Liver (tissue), 9 donors: ENCODE results near the gene PGC. TPM values are rescaled to one million over a fixed set of nuclear protein-coding genes. Genes with fewer than 3 reads are reported as not detected.

ENCODE experiments used
- DNase-seq: peaks from one replicate; pipeline ENCODE4 v3.0.0-alpha.2; 2017; ENCODE audit warnings: low spot score
- H3K27ac ChIP-seq, 2 donors: one replicate each; pipeline ENCODE4 v1.7.0; 2013; ENCODE audit warnings: inconsistent platforms in 2 of 2, low read length in 2 of 2, control low read depth in 1 of 2, low read depth in 1 of 2, mild to moderate bottlenecking in 1 of 2
- H3K27me3 ChIP-seq, 4 donors: one replicate each; pipeline versions ENCODE4 v1.6.1 to v1.7.0; 2013; ENCODE audit warnings: low read length in 3 of 4, inconsistent platforms in 1 of 4, mild to moderate bottlenecking in 1 of 4, moderate library complexity in 1 of 4; ENCODE audit not compliant: control insufficient read depth in 4 of 4, insufficient read depth in 4 of 4
- H3K36me3 ChIP-seq, 4 donors: one replicate each; pipeline versions ENCODE4 v1.6.1 to v1.7.0; 2013; ENCODE audit warnings: low read length in 3 of 4, mild to moderate bottlenecking in 3 of 4, low read depth in 1 of 4, moderate library complexity in 1 of 4; ENCODE audit not compliant: control insufficient read depth in 4 of 4, insufficient read depth in 3 of 4
- H3K4me1 ChIP-seq, 4 donors: one replicate each; pipeline versions ENCODE4 v1.6.1 to v1.7.0; 2013; ENCODE audit warnings: low read length in 3 of 4, mild to moderate bottlenecking in 3 of 4, moderate library complexity in 1 of 4; ENCODE audit not compliant: control insufficient read depth in 4 of 4, insufficient read depth in 4 of 4
- H3K4me3 ChIP-seq, 3 donors: one replicate each; pipeline versions ENCODE4 v1.6.1 to v1.7.0; 2013; ENCODE audit warnings: low read length in 3 of 3, control low read depth in 1 of 3, low read depth in 1 of 3, mild to moderate bottlenecking in 1 of 3
- H3K9ac ChIP-seq, 2 donors: one replicate each; pipeline ENCODE4 v1.7.0; 2013; ENCODE audit warnings: low read length in 2 of 2, mild to moderate bottlenecking in 2 of 2, moderate library complexity in 2 of 2, control low read depth in 1 of 2, low read depth in 1 of 2
- H3K9me3 ChIP-seq, 4 donors: one replicate each; pipeline versions ENCODE4 v1.6.1 to v1.7.0; 2013; ENCODE audit warnings: low read length in 3 of 4; ENCODE audit not compliant: control insufficient read depth in 4 of 4
- ATF3 ChIP-seq: IDR thresholded peaks from 2 replicates; pipeline ENCODE4 v1.6.1; 2016; ENCODE audit warnings: antibody characterized with exemption
- CTCF ChIP-seq: fragments of 150-350 bp; IDR thresholded peaks from 2 replicates; pipeline ENCODE4 v1.5.1; 2017; ENCODE audit warnings: improper control_type of control experiment, low read depth, low read length; ENCODE audit not compliant: missing input control
- EGR1 ChIP-seq, 2 donors: IDR thresholded peaks; 2 replicates each; pipeline ENCODE4 v1.6.1; 2016 to 2018; ENCODE audit warnings: antibody characterized with exemption in 2 of 2, low read depth in 2 of 2
- FOXA1 ChIP-seq: IDR thresholded peaks from 2 replicates; pipeline ENCODE4 v1.6.1; 2016; ENCODE audit warnings: antibody characterized with exemption
- FOXA2 ChIP-seq: IDR thresholded peaks from 2 replicates; pipeline ENCODE4 v1.6.1; 2016; ENCODE audit warnings: antibody characterized with exemption
- GABPA ChIP-seq, 2 donors: IDR thresholded peaks in 1 of 2; conservative IDR thresholded peaks in 1 of 2; 2 replicates each; pipeline ENCODE4 v1.6.1; 2016; ENCODE audit warnings: antibody characterized with exemption in 2 of 2, mild to moderate bottlenecking in 1 of 2, moderate library complexity in 1 of 2
- HNF4A ChIP-seq, 2 donors: conservative IDR thresholded peaks; 2 replicates each; pipeline ENCODE4 v1.6.1; 2016; ENCODE audit warnings: antibody characterized with exemption in 2 of 2, mild to moderate bottlenecking in 2 of 2
- HNF4G ChIP-seq: IDR thresholded peaks from 2 replicates; pipeline ENCODE4 v1.6.1; 2016; ENCODE audit warnings: antibody characterized with exemption
- JUND ChIP-seq, 2 donors: IDR thresholded peaks; 2 replicates each; pipeline ENCODE4 v1.6.1; 2016; ENCODE audit warnings: antibody characterized with exemption in 2 of 2
- NR2F2 ChIP-seq: IDR thresholded peaks from 2 replicates; pipeline ENCODE4 v1.6.1; 2016; ENCODE audit warnings: antibody characterized with exemption
- RAD21 ChIP-seq, 2 donors: IDR thresholded peaks; 2 replicates each; pipeline ENCODE4 v1.6.1; 2016; ENCODE audit warnings: antibody characterized with exemption in 2 of 2, mild to moderate bottlenecking in 2 of 2
- REST ChIP-seq: IDR thresholded peaks from 2 replicates; pipeline ENCODE4 v1.6.1; 2016; ENCODE audit warnings: antibody characterized with exemption, mild to moderate bottlenecking
- RXRA ChIP-seq, 2 donors: IDR thresholded peaks; 2 replicates each; pipeline ENCODE4 v1.6.1; 2017 to 2018; ENCODE audit warnings: antibody characterized with exemption in 2 of 2, mild to moderate bottlenecking in 1 of 2
- SP1 ChIP-seq: IDR thresholded peaks from 2 replicates; pipeline ENCODE4 v1.6.1; 2018; ENCODE audit warnings: antibody characterized with exemption, mild to moderate bottlenecking
- TAF1 ChIP-seq: conservative IDR thresholded peaks from 2 replicates; pipeline ENCODE4 v1.6.1; 2016; ENCODE audit warnings: antibody characterized with exemption, mild to moderate bottlenecking
- YY1 ChIP-seq: IDR thresholded peaks from 2 replicates; pipeline ENCODE4 v1.6.1; 2016; ENCODE audit warnings: antibody characterized with exemption, mild to moderate bottlenecking
- ZBTB33 ChIP-seq: IDR thresholded peaks from 2 replicates; pipeline ENCODE4 v1.6.1; 2016; ENCODE audit warnings: antibody characterized with exemption
- WGBS: extraction: QIAGEN DNeasy Blood & Tissue Kit; methylation state at CpG from one replicate; pipeline ENCODE4 v1.1.7; 2013; 5-methylcytosine and 5-hydroxymethylcytosine counted together
- polyA plus RNA-seq, 2 donors: library from polyadenylated mRNA; stranded (reverse) in 1 of 2; unstranded in 1 of 2; fragments of 200-250 nt in 1 of 2; fragments of >200 nt in 1 of 2; fragmentation: Nextera tagmentation in 1 of 2; extraction: Ambion mirVana in 1 of 2; gene quantifications; one replicate each; pipeline versions ENCODE4 v1.2.1 to v1.2.3, GENCODE V29; 2013 to 2015
- total RNA-seq, 2 donors: library from RNA; depleted of rRNA; stranded (reverse); fragments of >200 nt; gene quantifications; one replicate each; pipeline ENCODE4 v1.2.3, GENCODE V29; 2014
- TF ChIP-seq, protein P1 (sequence below): IDR thresholded peaks from 2 replicates; pipeline ENCODE4 v1.6.1; 2016; ENCODE audit warnings: antibody characterized with exemption
- donor health status: healthy.
- donor health status: healthy.
- donor health status: healthy.
- donor health status: healthy.
- donor health status: healthy.

PGC gene
- total and polyA plus RNA-seq, 4 donors: 0.05 to 0.18 TPM; not detected in 2

- Histone ChIP-seq H3K4me1 (peaks cover 0 to 13% (median 7%) of the 10 kb centered on the region in 4 donors), H3K9ac (no peak overlapping the region), H3K4me3 (no peak overlapping the region), H3K9me3 (no peaks in the 10 kb centered on the region), H3K36me3 (no peaks in the 10 kb centered on the region), H3K27me3 (no peaks in the 10 kb centered on the region), H3K27ac (no peak overlapping the region)
- TF ChIP-seq YY1 (no peak), RXRA (IDR thresholded peaks at IDR 0.05) (no peak), CTCF (no peak), ZBTB33 (no peak), GABPA (IDR thresholded peaks at IDR 0.05 in 1 of 2, conservative IDR thresholded peaks at IDR 0.05 in 1 of 2) (no peak), REST (no peak), FOXA1 (no peak), RAD21 (IDR thresholded peaks at IDR 0.05) (no peak), TAF1 (no peak), JUND (IDR thresholded peaks at IDR 0.05) (no peak), HNF4G (no peak), FOXA2 (no peak), ATF3 (no peak), HNF4A (conservative IDR thresholded peaks at IDR 0.05) (no peak), NR2F2 (no peak), EGR1 (IDR thresholded peaks at IDR 0.05; ENCODE audit: low read depth in 2 of 2) (no peak), SP1 (no peak)
- TF ChIP-seq, protein P1, sequence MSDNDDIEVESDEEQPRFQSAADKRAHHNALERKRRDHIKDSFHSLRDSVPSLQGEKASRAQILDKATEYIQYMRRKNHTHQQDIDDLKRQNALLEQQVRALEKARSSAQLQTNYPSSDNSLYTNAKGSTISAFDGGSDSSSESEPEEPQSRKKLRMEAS: no peak
- no peak for DNase-seq
- 93% methylated on average over 6 of the region's 6 CpGs for WGBS
These were observed 9.5 kb downstream of the PGC start for GRCh38 chr6:41737591-41738130.
